ENCODE data around the gene HNRNPA1.
A peak's percentile ranks its signal among the peaks of the same experiment; 100 is the strongest.
"Not testable (repeated sequence)": the region's sequence is repeated elsewhere in the genome, so short reads cannot be mapped to it uniquely, and the experiment has no call there.

Gene HNRNPA1

DNA sequence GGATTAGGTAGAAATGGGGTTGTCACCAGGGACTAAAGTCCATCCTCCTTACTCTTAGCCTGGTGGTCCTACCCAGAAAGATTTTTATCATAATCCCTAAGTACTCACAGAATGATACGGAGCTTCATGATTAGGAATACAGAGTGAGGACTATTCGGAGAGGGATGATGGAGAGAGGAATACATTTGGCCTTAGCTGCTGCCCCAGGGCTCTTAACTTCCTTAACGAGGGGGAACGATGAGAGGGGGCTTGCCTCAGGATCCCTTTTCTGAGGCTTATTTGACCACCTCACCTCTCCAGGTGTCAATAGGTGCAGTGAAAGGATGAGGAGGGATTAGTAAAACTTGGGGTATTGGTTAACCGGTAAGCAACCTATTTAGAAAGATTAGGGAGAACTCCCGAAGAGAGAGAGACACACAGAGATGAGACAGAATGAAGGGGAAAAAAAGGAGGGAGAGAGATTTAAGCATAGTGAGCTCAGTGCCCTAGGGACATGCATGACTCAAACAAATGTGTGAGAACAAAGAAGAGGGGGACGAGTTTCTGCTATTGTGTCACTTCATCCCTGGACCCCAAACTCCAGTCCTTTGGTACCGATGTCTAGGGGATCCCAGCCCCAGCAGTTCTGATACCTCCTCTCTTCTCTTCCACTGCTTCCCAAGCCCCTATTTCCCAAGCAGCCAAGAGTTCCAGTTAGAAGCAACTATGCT, 19.1 kb downstream of the HNRNPA1 start:
- DNase-seq = peak; percentile 64

GRCh38 chr12:54300225-54300731, 19.8 kb downstream of the HNRNPA1 start:
- no peak for DNase-seq

- peak; percentile 72 for DNase-seq
These were observed 20.4 kb downstream of the HNRNPA1 start, which contains the start of gene NFE2 for GRCh38 chr12:54300732-54301427. Gene NFE2, minus strand, starts transcription at chr12:54301015. Its CDS starts 5,767 bp downstream, at chr12:54295248.

DNA sequence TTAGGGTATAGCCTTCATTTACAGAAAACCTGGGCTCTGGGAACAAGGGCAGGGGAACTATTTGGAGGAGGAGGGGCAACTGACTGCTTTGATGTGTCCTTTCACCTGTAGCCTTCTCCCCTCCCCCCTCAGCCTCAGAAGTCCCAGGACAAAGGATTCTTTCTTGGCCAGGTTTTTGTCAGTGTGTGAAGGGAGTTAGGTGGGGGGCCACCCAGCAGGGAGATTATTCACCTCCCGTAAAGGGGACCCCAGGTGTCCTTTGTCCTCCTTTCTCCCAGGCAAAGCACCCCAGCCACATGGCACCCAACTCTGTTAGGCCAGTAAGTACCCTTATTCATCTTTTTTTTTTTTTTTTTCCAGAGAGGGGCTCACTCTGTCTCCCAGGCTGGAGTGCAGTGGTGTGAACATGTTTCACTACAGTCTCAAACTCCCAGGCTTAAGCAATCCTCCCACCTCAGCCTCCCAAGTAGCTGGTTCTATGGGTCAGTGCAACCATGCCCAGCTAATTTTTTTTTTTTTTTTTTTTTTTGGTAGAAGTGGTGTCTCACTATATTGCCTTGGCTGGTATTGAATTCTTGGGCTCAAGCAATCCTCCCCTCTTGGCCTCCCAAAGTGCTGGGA, 21.0 kb downstream of the HNRNPA1 start:
- no peak for DNase-seq

- DNase-seq = no peak
These were observed 23.1 kb downstream of the HNRNPA1 start for GRCh38 chr12:54303640-54304039.

DNA sequence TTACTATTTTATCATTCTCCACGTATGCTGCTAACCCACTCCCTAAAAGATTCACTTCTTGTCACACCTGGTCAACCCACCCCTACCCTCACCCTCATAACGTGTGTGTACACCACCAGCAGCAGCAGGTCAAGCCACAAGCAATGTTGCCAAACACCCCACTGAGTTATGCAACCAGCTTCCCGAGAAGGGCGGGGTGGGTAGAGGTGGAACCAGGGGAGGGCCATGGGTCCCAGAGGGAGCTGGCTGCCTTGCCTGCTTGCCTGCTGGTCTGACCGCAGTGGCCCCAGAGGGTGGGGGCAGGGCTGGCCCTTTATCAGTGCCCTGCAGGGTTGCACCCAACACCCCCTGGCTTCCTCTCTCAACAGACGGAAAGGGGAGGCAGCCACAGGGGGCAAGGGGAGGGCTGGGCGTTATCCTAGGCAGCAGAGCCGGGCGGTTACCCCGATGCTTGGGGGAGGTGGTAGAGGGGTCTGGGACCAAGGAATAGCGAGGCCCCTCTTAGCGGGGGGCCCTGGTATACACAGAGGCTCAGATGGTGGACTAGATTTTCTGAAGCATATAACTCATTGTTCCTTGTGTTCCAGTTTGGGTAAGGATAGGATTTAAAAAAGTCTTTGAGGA, 23.8 kb downstream of the HNRNPA1 start:
- DNase-seq = peak; percentile 39

GRCh38 chr12:54306925-54307741, 26.6 kb downstream of the HNRNPA1 start:
- DNase-seq = peak; percentile 22

GRCh38 chr12:54311051-54311450, 30.5 kb downstream of the HNRNPA1 start:
- no peak for DNase-seq

- DNase-seq = not testable (repeated sequence)
These were observed 31.8 kb downstream of the HNRNPA1 start for GRCh38 chr12:54312309-54312708.

GRCh38 chr12:54321363-54321762, 40.8 kb downstream of the HNRNPA1 start:
- DNase-seq = no peak

- DNase-seq = peak; percentile 100
These were observed 44.3 kb downstream of the HNRNPA1 start, which contains the start of gene COPZ1 for GRCh38 chr12:54324617-54325441. Gene COPZ1, plus strand, starts transcription at chr12:54325131. Its CDS starts 33 bp downstream, at chr12:54325164.

- DNase-seq = peak; percentile 27
These were observed 45.0 kb downstream of the HNRNPA1 start for GRCh38 chr12:54325442-54326109.

DNA sequence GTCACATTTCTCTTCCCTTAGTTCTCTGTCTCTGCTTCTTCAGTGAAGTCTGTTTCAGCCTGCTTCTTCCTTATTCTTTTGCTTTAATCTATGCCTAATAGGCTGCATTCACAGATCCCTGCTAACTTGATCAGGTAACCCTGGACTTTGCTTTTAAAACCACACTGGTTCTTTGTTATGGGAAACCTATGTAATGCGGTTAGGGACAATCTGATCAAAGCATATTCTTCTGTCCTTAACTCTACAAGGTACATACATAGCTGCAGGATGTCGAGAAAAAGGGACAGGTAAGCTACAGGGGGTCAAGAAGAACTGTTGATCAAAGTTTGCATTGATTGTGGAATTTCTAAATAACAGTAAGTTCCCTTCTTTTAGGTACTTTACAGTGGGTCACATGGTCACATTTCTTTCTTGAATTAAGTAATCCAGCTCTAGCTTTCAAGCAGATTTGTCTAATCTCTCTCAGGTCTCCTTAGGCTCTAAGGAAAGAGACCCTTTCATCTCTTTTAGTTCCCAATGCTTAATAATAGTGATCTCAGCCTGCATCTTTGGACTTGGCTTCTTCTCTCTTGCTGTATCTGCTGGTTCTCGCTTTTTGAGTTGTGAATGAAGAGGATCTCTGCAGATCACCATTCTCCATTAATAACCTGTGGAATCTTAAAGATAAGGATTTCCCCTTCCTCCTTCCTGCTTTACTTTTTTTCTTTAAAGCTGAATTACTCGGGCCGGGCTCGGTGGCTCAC, 48.2 kb downstream of the HNRNPA1 start:
- no peak for DNase-seq

- no peak for DNase-seq
These were observed 49.2 kb downstream of the HNRNPA1 start for GRCh38 chr12:54329759-54330158.

DNA sequence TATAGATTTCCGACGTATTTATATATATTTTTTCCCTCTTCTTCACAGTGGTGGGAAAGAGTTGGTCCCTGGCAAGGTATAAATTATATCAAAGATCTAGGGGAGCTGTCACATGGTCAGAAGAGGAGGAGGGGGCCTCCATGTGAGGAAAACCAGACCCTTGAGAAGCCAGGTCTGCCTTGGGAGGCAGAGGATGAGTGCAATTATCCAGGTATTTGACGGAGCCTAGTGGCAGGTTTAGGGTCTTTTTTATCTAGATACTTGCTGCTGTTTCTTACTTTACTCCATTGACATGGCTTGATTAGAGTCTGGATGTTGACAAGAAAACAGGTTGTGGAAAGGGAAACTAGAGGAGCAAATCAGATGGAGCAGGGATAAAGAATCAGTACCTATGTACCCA, 49.9 kb downstream of the HNRNPA1 start:
- no peak for DNase-seq

GRCh38 chr12:54331461-54331860, 50.9 kb downstream of the HNRNPA1 start:
- DNase-seq = no peak

DNA sequence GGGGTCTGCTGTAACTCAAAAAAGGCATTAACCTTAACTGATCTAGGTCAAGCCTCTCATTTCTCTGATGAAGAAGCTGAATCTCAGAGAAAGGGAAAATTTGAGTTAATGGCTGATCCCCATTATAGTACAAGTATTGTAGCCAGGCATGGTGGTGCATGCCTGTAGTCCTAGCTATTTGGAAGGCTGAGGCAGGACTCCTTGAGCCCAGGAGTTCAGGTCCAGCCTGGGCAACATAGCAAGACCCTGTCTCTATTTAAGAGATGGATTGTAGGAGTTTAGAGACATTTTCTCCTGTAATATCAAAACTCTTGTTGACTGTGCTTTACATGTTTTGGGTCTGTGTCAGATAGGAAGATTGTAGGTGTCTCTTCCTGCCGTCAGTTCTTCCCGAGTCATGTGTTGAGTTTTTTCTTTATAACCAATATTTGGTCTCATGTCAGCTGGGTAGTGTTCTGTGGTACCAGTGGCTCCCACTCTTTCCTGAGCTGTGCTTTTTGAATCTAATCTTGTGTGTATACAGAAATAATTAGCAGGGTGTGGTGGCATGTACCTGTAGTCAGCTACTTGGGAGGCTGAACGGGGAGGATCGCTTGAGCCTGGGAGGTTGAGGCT, 53.0 kb downstream of the HNRNPA1 start:
- DNase-seq = no peak
